IPS DF 4.7 (cell line): Measurements from ENCODE around the gene HYAL3.

ENCODE experiments used
- DNase-seq: peaks from one replicate; pipeline ENCODE4 v3.0.0-alpha.2; 2013; ENCODE audit warnings: low spot score; ENCODE audit errors: extremely low read depth

HYAL3 gene

GRCh38 chr3:50298836-50299637, at the start of gene HYAL3, which contains the start of gene NAA80:
HYAL3 (minus strand) TSS chr3:50299405; CDS start chr3:50295602, 3,803 bp downstream.
NAA80 (minus strand) TSS chr3:50299405; CDS start chr3:50297463, 1,942 bp downstream.
- DNase-seq: no peak

- DNase-seq: no peak
Measured at GRCh38 chr3:50347187-50347813, 48.1 kb upstream of the HYAL3 start.

- DNase-seq: no peak
Measured at GRCh38 chr3:50345586-50346234, 46.5 kb upstream of the HYAL3 start, which contains the start of gene ZMYND10. ZMYND10 (minus strand) TSS chr3:50345732; CDS start chr3:50345579, 153 bp downstream.

GRCh38 chr3:50345008-50345407, 45.8 kb upstream of the HYAL3 start:
- no peak for DNase-seq

- no peak for DNase-seq
Measured at GRCh38 chr3:50342813-50343633, 43.8 kb upstream of the HYAL3 start.

GRCh38 chr3:50341996-50342650, 42.9 kb upstream of the HYAL3 start:
- no peak for DNase-seq

GRCh38 chr3:50341537-50341936, 42.3 kb upstream of the HYAL3 start:
- DNase-seq: no peak

- DNase-seq: no peak
Measured at GRCh38 chr3:50340448-50341329, 41.5 kb upstream of the HYAL3 start, which contains the start of gene RASSF1. RASSF1 (minus strand) TSS chr3:50340836; CDS start chr3:50340805, 31 bp downstream.

- DNase-seq: no peak
Measured at GRCh38 chr3:50340147-50340447, 40.9 kb upstream of the HYAL3 start.

- no peak for DNase-seq
Measured at GRCh38 chr3:50339485-50340146, 40.4 kb upstream of the HYAL3 start.

GRCh38 chr3:50338965-50339364, 39.8 kb upstream of the HYAL3 start:
- no peak for DNase-seq

- no peak for DNase-seq
Measured at GRCh38 chr3:50337175-50337861, 38.1 kb upstream of the HYAL3 start.

- no peak for DNase-seq
Measured at GRCh38 chr3:50336452-50337174, 37.4 kb upstream of the HYAL3 start.

GRCh38 chr3:50334339-50335075, 35.3 kb upstream of the HYAL3 start:
- no peak for DNase-seq

- no peak for DNase-seq
Measured at GRCh38 chr3:50333744-50334328, 34.6 kb upstream of the HYAL3 start.

GRCh38 chr3:50331364-50331907, 32.2 kb upstream of the HYAL3 start:
- DNase-seq: no peak

GRCh38 chr3:50330330-50330729, 31.1 kb upstream of the HYAL3 start:
- DNase-seq: no peak
